Measurements from ENCODE around the gene PPP1R37.

- TF ChIP-seq TAF1 (IDR thresholded peaks at IDR 0.05; ENCODE audit: borderline replicate concordance, insufficient read depth, low read length) = no peak
- no peak for TF ChIP-seq REST (IDR thresholded peaks at IDR 0.05; ENCODE audit: insufficient read depth in 1 of 2, low read depth in 2 of 2, low read length in 2 of 2)
- no peak for TF ChIP-seq POLR2AphosphoS5 (IDR thresholded peaks at IDR 0.05; ENCODE audit: low read depth, low read length)
These were observed 7.2 kb downstream of the PPP1R37 start for GRCh38 chr19:45100201-45100600.
